Measurements from ENCODE around the gene SYTL5. TPM values are rescaled to one million over a fixed set of nuclear protein-coding genes. Genes with fewer than 3 reads are reported as not detected.

SYTL5 gene
- total RNA-seq, result not detected

DNA sequence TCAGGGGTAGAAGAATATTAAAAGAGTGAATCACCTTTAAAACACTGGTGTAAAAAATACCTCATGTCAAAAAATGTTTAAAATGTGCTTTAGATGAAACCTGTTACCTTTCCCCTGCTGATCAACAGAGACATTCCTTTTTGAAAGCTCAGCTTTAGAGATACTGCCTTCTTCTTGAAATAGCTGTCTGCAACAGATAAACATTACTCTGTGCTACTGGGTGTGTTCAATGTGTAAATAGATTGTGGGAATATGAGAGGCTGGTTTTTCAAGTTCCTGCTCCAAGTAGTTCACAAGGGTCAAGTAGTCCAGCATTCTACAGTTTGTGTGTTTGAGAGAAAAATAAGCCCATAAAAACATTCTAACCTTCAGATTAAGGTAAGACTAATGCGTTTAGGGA lies at the start of gene SYTL5:
Gene SYTL5 (plus strand): TSS at position 263 of the 400 bp plus-strand sequence. CDS start 27,337 bp downstream, outside the sequence.
- 63% methylated on average over 1 of the region's 1 CpG for WGBS
- no peak for TF ChIP-seq EP300 (IDR thresholded peaks at IDR 0.05)
- TF ChIP-seq POLR2AphosphoS5 (IDR thresholded peaks at IDR 0.05), result no peak
- TF ChIP-seq POLR2A (IDR thresholded peaks at IDR 0.05; ENCODE audit: low read depth), result no peak
- TF ChIP-seq CTCF (IDR thresholded peaks at IDR 0.05), result no peak
- no peak for DNase-seq (ENCODE audit: extremely low spot score)
- intact Hi-C loops (cut with DNase I), result no loop called here
- H3K27me3 ChIP-seq, result no peaks in the 10 kb centered on the region
- no peak within 1 kb of the TSS for H3K4me3 ChIP-seq
- no peaks in the 10 kb centered on the region for H3K36me3 ChIP-seq
- no peaks in the 10 kb centered on the region for H3K9me3 ChIP-seq
- no peaks in the 10 kb centered on the region for H3K4me1 ChIP-seq
- H3K27ac ChIP-seq (replicated peaks in 1 of 4), result no peak within 1 kb of the TSS

- no peaks in the 10 kb centered on the region for H3K4me1 ChIP-seq
- H3K4me3 ChIP-seq, result no peak overlapping the region
- no peak for DNase-seq (ENCODE audit: extremely low spot score)
- H3K27me3 ChIP-seq, result no peaks in the 10 kb centered on the region
- intact Hi-C loops (cut with DNase I), result no loop called here
- no peak for TF ChIP-seq EP300 (IDR thresholded peaks at IDR 0.05)
- no peak for TF ChIP-seq POLR2AphosphoS5 (IDR thresholded peaks at IDR 0.05)
- TF ChIP-seq CTCF (IDR thresholded peaks at IDR 0.05), result no peak
- no peak for TF ChIP-seq POLR2A (IDR thresholded peaks at IDR 0.05; ENCODE audit: low read depth)
- H3K9me3 ChIP-seq, result no peaks in the 10 kb centered on the region
- H3K27ac ChIP-seq (replicated peaks in 1 of 4), result no peak overlapping the region
- WGBS, result 52% methylated on average over 7 of the region's 7 CpGs
- no peaks in the 10 kb centered on the region for H3K36me3 ChIP-seq
Measured at GRCh38 chrX:37958525-37959211, 47.7 kb upstream of the SYTL5 start.

DNA sequence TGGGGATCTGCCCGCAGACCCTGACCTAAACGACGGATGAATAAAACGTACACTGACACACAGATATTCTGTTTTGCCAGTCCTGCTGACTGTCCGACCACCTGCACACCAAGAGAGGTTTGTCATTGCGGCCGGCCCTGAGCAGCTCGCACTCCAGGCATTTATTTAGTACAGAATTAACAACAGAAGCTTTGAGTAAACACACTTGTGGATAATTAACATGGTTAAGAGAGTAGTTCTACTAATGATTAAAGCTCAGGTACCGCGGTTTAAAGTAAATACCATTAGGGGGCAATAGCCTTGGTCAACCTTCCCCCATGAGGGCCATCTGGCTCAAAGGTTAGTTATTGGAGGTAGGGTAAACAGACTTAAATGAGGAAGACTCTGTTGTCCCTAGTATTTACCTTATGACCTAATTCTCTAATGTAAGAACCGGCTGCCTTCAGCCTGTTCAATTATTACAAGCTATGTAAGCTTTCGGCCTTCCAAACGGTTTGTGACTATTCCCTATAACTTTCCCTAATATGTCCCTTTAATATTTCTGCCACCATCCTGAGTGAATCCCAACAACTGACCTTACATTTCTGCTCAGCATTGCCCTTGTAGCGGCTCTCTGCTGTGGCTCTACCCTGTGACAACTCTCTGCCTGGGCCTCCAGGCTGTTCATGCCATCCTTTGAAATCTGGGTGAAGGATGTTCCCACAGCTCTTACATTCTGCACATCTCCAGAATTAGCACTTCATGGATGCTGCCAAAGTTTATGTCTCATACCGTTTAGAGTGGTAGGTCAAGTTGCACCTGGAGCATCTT lies 46.9 kb upstream of the SYTL5 start:
- no peaks in the 10 kb centered on the region for H3K9me3 ChIP-seq
- WGBS, result 82% methylated on average over 15 of the region's 15 CpGs
- TF ChIP-seq EP300 (IDR thresholded peaks at IDR 0.05), result no peak
- TF ChIP-seq CTCF (IDR thresholded peaks at IDR 0.05), result no peak
- no peak for TF ChIP-seq POLR2A (IDR thresholded peaks at IDR 0.05; ENCODE audit: low read depth)
- no peak for TF ChIP-seq POLR2AphosphoS5 (IDR thresholded peaks at IDR 0.05)

DNA sequence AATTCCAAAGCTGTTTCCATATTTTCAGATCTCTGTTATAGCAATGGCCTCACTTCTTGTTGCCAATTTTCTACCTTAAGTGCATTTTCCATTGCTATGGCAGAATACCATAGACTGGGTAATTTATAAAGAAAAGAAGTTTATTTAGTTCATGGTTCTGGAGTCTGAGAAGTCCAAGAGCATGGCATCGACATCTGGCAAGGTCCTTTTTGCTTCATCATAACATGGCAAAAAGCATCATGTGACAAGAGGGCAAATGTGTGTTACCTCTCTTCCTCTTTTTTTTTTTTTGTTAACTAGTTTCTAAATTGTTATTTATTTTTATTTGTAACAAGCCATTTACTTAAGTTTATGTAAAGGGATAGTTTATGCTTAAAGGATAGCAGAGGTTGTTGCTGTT lies 45.2 kb upstream of the SYTL5 start:
- DNase-seq (ENCODE audit: extremely low spot score), result no peak
- TF ChIP-seq CTCF (IDR thresholded peaks at IDR 0.05), result no peak
- TF ChIP-seq POLR2AphosphoS5 (IDR thresholded peaks at IDR 0.05), result no peak
- TF ChIP-seq EP300 (IDR thresholded peaks at IDR 0.05), result no peak
- TF ChIP-seq POLR2A (IDR thresholded peaks at IDR 0.05; ENCODE audit: low read depth), result no peak
- intact Hi-C loops (cut with DNase I), result no loop called here
- H3K27me3 ChIP-seq, result no peaks in the 10 kb centered on the region
- H3K9me3 ChIP-seq, result no peaks in the 10 kb centered on the region
- no peaks in the 10 kb centered on the region for H3K36me3 ChIP-seq
- WGBS, result 88% methylated on average over 1 of the region's 1 CpG
- no peak overlapping the region for H3K27ac ChIP-seq (replicated peaks in 1 of 4)
- no peaks in the 10 kb centered on the region for H3K4me1 ChIP-seq
- H3K4me3 ChIP-seq, result no peak overlapping the region

More for the DNA sequence above, 46.9 kb upstream of the SYTL5 start:
- H3K27ac ChIP-seq (replicated peaks in 1 of 4), result no peak overlapping the region
- H3K4me1 ChIP-seq, result no peaks in the 10 kb centered on the region
- intact Hi-C loops (cut with DNase I), result no loop called here
- H3K27me3 ChIP-seq, result no peaks in the 10 kb centered on the region
- no peak overlapping the region for H3K4me3 ChIP-seq
- DNase-seq (ENCODE audit: extremely low spot score), result no peak
- H3K36me3 ChIP-seq, result no peaks in the 10 kb centered on the region

Data from esophagus muscularis mucosa (tissue), 4 donors.